Cardiac fibroblast (primary cell): ENCODE measurements around the gene CDK14.
A peak's percentile ranks its signal among the peaks of the same experiment; 100 is the strongest.

Experiments
- DNase-seq, 2 donors: peaks; one replicate each; pipeline versions ENCODE4 v3.0.0 to v3.0.0-alpha.2; 2010; ENCODE audit warnings: low read depth in 2 of 2
- H3K4me3 ChIP-seq, 2 donors: replicated peaks in 1 of 2; 1 replicate in 1 of 2; 2 replicates in 1 of 2; pipeline ENCODE4 v1.5.1; 2011; ENCODE audit warnings: low read depth in 2 of 2, low read length in 2 of 2, mild to moderate bottlenecking in 2 of 2, moderate library complexity in 1 of 2
- TF ChIP-seq, protein P1 (sequence below): IDR thresholded peaks from one replicate; pipeline ENCODE4 v1.5.1; 2011; ENCODE audit warnings: low read depth, mild to moderate bottlenecking, low read length, inconsistent platforms

CDK14 gene

DNA sequence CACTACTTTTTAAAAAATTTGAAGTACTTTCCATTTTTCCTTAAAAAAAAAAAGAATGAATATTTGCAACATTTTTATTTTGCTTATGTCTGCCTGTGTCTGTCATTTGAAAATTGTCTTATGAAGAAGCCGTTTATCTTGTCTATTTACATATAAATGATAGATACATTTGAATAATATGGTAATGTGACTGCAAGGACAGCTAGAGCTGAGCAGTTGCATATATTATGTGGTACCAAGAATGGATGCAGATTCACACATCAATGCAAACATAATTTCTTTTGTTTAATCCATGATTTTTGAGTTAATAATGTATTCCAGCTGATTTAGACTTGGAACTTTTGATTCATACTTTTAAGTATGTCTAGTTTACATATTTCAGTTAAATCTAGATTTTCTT is 268.0 kb downstream of the CDK14 start:
- TF ChIP-seq, protein P1, sequence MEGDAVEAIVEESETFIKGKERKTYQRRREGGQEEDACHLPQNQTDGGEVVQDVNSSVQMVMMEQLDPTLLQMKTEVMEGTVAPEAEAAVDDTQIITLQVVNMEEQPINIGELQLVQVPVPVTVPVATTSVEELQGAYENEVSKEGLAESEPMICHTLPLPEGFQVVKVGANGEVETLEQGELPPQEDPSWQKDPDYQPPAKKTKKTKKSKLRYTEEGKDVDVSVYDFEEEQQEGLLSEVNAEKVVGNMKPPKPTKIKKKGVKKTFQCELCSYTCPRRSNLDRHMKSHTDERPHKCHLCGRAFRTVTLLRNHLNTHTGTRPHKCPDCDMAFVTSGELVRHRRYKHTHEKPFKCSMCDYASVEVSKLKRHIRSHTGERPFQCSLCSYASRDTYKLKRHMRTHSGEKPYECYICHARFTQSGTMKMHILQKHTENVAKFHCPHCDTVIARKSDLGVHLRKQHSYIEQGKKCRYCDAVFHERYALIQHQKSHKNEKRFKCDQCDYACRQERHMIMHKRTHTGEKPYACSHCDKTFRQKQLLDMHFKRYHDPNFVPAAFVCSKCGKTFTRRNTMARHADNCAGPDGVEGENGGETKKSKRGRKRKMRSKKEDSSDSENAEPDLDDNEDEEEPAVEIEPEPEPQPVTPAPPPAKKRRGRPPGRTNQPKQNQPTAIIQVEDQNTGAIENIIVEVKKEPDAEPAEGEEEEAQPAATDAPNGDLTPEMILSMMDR, result no peak
- DNase-seq, result no peak
- no peak overlapping the region for H3K4me3 ChIP-seq

DNA sequence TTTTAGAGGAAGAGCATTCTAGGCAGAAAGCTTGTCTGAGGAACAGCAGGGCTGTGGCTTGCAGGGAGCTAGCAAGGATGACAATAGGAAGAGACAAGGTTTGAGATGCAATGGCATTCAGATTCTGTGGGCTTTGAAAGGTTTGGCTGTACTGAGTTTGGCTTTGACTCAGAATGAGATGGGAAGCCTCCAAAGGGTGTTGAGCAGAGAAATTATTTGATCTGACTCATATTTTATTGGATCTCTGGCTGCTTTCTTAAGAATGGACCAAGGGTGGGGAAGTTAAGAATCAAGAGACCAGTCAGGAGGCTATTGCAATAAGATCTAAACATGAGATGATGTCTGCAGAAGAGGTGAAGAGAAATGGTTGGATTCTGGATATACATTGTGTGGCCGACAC is 273.2 kb downstream of the CDK14 start:
- H3K4me3 ChIP-seq, result no peak overlapping the region
- TF ChIP-seq, protein P1, result no peak
- peak in 1 of 2 donors; percentile 9 for DNase-seq

DNA sequence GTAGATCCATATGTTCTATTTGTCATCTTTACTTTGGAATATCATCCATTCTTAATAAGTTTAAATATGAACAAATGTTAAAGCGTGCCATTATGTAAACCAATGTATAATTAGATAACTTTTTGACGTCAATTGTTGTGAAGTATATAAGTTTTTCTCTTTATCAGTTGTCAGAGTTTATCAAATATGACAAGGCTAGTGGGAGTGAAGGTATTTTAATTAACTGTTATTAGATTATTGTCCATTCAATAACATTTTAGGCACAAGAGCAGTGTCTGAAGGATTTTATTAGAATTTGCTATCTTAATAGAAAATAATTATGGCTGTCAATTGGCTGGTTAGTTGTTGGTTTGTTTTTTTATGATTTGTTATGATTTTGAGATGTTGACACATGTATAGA is 280.6 kb downstream of the CDK14 start:
- no peak overlapping the region for H3K4me3 ChIP-seq
- DNase-seq, result no peak
- TF ChIP-seq, protein P1, result no peak

DNA sequence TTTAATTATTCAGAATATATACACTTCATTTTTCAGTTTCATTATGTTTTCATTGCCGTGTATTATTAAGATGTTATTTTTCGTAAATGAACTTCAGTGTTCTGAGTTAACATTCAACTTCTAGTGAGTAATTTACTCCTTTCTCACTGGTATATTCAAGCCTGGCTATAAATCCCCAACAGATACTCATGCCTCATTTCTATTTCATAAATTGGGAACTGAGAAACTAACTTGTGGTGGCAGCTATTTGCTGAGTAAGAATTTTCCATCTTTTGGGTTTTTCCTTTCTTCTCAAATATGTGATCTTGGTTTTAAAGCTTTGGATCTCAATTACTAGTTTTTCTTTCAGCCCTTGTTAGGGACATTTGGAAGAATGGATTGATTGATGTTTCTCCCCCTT is 281.1 kb downstream of the CDK14 start:
- no peak overlapping the region for H3K4me3 ChIP-seq
- TF ChIP-seq, protein P1, result no peak
- no peak for DNase-seq

DNA sequence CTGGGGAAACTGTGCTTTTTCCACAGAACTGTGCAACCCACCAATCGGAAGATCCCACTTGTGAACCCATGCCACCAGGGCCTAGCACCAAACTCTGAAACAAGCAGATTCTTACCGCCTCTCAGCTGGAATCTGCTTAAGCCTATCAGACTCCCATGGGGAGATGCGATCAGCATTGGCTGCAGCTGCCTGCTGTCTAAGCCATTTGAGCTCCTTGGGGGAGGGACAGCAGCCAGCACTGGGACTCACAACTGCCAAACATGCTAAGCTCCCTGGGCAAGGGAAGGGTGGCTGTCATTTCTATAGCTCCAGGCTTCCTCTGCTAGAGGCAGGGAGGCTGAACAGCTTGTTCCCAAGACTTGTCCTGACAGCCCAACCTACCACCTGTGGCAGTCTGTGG is 283.8 kb downstream of the CDK14 start:
- TF ChIP-seq, protein P1, result no peak
- no peak overlapping the region for H3K4me3 ChIP-seq
- DNase-seq, result no peak

DNA sequence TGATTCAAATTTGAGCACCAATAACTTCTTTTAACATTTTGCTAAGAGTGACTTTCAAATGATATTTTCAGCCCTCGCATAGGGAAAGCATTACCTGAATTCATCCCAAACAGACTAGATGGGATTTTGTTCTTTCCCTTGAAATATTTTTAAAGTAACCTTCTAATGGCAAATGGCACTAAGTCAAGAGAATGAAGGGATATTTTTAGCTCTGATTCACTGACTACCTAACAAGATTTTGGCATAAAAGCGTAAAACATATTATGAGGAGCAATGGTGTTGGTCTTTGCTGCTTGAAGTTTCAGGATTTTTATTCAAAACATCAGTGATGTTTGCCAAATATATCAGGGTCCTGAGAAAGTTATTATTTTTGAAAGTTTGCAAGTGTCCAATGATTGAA is 290.3 kb downstream of the CDK14 start:
- no peak overlapping the region for H3K4me3 ChIP-seq
- TF ChIP-seq, protein P1, result no peak
- DNase-seq, result no peak

DNA sequence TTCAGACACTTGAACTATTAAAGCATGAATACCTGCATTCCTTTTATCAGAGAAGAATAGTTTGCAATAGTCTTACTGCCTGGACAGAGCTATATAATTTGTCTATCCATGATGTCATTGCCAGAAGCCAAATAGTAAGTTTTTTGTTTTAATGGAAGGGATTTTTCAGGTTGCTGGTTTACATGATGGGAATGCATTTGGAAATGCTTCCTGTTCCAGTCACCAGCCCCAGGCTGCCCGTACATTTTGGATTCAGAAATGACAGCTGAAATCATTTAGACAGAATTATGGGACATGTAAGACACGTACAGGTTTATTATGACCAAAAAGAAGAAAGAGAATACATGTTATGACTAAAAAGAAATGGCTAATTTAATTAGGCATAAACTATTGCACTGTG is 293.1 kb downstream of the CDK14 start:
- TF ChIP-seq, protein P1, result no peak
- H3K4me3 ChIP-seq, result no peak overlapping the region
- DNase-seq, result no peak
